ENCODE data around the gene RNF34.
"Not testable (repeated sequence)": the region's sequence is repeated elsewhere in the genome, so short reads cannot be mapped to it uniquely, and the experiment has no call there.

Gene RNF34

GRCh38 chr12:121399391-121400331 is at the start of gene RNF34:
RNF34 (plus strand) TSS chr12:121400118; CDS start chr12:121400213, 95 bp downstream.
- peak; percentile 96 for DNase-seq

GRCh38 chr12:121351820-121352681 is 47.9 kb upstream of the RNF34 start, which contains the start of gene ANAPC5:
ANAPC5 (minus strand) TSS chr12:121352411; CDS start chr12:121352340, 71 bp downstream.
- peak; percentile 91 for DNase-seq

GRCh38 chr12:121352682-121353018 is 47.3 kb upstream of the RNF34 start:
- DNase-seq, result no peak

GRCh38 chr12:121355818-121356217 is 44.1 kb upstream of the RNF34 start:
- no peak for DNase-seq

- no peak for DNase-seq
Measured at GRCh38 chr12:121356657-121357056, 43.3 kb upstream of the RNF34 start.

- DNase-seq, result no peak
Measured at GRCh38 chr12:121357331-121357730, 42.6 kb upstream of the RNF34 start.

GRCh38 chr12:121358073-121358472 is 41.8 kb upstream of the RNF34 start:
- no peak for DNase-seq

GRCh38 chr12:121364683-121365121 is 35.2 kb upstream of the RNF34 start:
- no peak for DNase-seq

- no peak for DNase-seq
Measured at GRCh38 chr12:121365416-121366062, 34.4 kb upstream of the RNF34 start.

GRCh38 chr12:121366063-121366459 is 33.9 kb upstream of the RNF34 start:
- no peak for DNase-seq

GRCh38 chr12:121371404-121371803 is 28.5 kb upstream of the RNF34 start:
- DNase-seq, result no peak

- no peak for DNase-seq
Measured at GRCh38 chr12:121373755-121374154, 26.2 kb upstream of the RNF34 start.

GRCh38 chr12:121374336-121374735 is 25.6 kb upstream of the RNF34 start:
- DNase-seq, result not testable (repeated sequence)

GRCh38 chr12:121374945-121375584 is 24.9 kb upstream of the RNF34 start:
- not testable (repeated sequence) for DNase-seq

- no peak for DNase-seq
Measured at GRCh38 chr12:121376754-121377697, 22.9 kb upstream of the RNF34 start.

GRCh38 chr12:121378736-121379135 is 21.2 kb upstream of the RNF34 start:
- DNase-seq, result no peak

- DNase-seq, result no peak
Measured at GRCh38 chr12:121379945-121380344, 20.0 kb upstream of the RNF34 start.

- DNase-seq, result no peak
Measured at GRCh38 chr12:121383601-121384021, 16.3 kb upstream of the RNF34 start.

- DNase-seq, result not testable (repeated sequence)
Measured at GRCh38 chr12:121384891-121385290, 15.0 kb upstream of the RNF34 start.

GRCh38 chr12:121388421-121388981 is 11.4 kb upstream of the RNF34 start:
- no peak for DNase-seq

GRCh38 chr12:121390856-121391255 is 9.1 kb upstream of the RNF34 start:
- DNase-seq, result no peak
